Endothelial cell of umbilical vein (primary cell): ENCODE data around the gene GXYLT2. TPM values are rescaled to one million over a fixed set of nuclear protein-coding genes. Genes with fewer than 3 reads are reported as not detected.

Source experiments
- BruUV-seq: library from RNA; stranded (reverse); fragments of 400-500 nt; replicated peaks from 2 replicates; lab custom pipeline; 2021; lab: Mats Ljungman, UMichigan
- CTCF ChIA-PET: fragments of 300-600, 350-600 bp; sonication (Branson Sonifier 250); formaldehyde crosslinking; loops from one replicate; lab custom pipeline; 2021; ENCODE audit warnings: antibody characterized with exemption, inconsistent platforms; lab: Charles Lee
- POLR2A ChIA-PET: fragments of 300-600, 350-600 bp; sonication (Branson Sonifier 250); formaldehyde crosslinking; loops from one replicate; lab custom pipeline; 2021; ENCODE audit warnings: antibody characterized with exemption, inconsistent platforms; lab: Charles Lee
- DNase-seq: peaks from one replicate; pipeline ENCODE4 v3.0.0-alpha.2; 2011; ENCODE audit warnings: low read depth, low spot score
- FAIRE-seq: peaks from 2 replicates; lab custom pipeline; 2011; peaks lifted over from hg19 to GRCh38; lab: Jason Lieb, UNC
- H2AFZ ChIP-seq: 2 replicates; pipeline ENCODE4 v1.6.0; 2012; ENCODE audit warnings: low read depth, low read length, control low read depth, inconsistent platforms
- H3K27ac ChIP-seq: 2 replicates; pipeline ENCODE4 v1.5.1; 2011; ENCODE audit warnings: low read depth, mild to moderate bottlenecking, control low read depth, low read length, moderate library complexity; ENCODE audit not compliant: insufficient read depth
- H3K27me3 ChIP-seq, 2 experiments: 2 replicates each; pipeline versions ENCODE4 v1.6.0 to v1.6.1; 2011; ENCODE audit warnings: low read length in 2 of 2, mixed read lengths in 1 of 2; ENCODE audit not compliant: control insufficient read depth in 2 of 2, insufficient read depth in 2 of 2
- H3K36me3 ChIP-seq, 2 experiments: 2 replicates in 1 of 2; 3 replicates in 1 of 2; pipeline ENCODE4 v1.5.1; 2011; ENCODE audit warnings: low read length in 2 of 2, mild to moderate bottlenecking in 1 of 2, moderate library complexity in 1 of 2; ENCODE audit not compliant: control insufficient read depth in 2 of 2, insufficient read depth in 2 of 2; ENCODE audit errors: extremely low read depth in 1 of 2
- H3K4me1 ChIP-seq: 3 replicates; pipeline ENCODE4 v1.5.1; 2011; ENCODE audit warnings: mild to moderate bottlenecking, low read length; ENCODE audit not compliant: control insufficient read depth, insufficient read depth; ENCODE audit errors: extremely low read depth
- H3K4me2 ChIP-seq: 2 replicates; pipeline ENCODE4 v1.6.1; 2011; ENCODE audit warnings: low read length, control low read depth, mixed read lengths; ENCODE audit not compliant: insufficient read depth
- H3K4me3 ChIP-seq, 3 experiments: fragments of 200-600 bp in 1 of 3; sonication (generic), shearing (Covaris generic) in 1 of 3; replicated peaks in 1 of 3; 2 replicates each; pipeline ENCODE4 v1.5.1; 2011 to 2016; ENCODE audit warnings: control low read depth in 3 of 3, low read length in 3 of 3, mild to moderate bottlenecking in 2 of 3, inconsistent platforms in 1 of 3, low read depth in 1 of 3, moderate library complexity in 1 of 3; ENCODE audit not compliant: insufficient read depth in 1 of 3
- H3K79me2 ChIP-seq: 2 replicates; pipeline ENCODE4 v1.6.0; 2012; ENCODE audit warnings: low read length, inconsistent platforms; ENCODE audit not compliant: control insufficient read depth, insufficient read depth
- H3K9ac ChIP-seq: replicated peaks from 2 replicates; pipeline ENCODE3; 2011; ENCODE audit warnings: low read length, control low read depth; ENCODE audit not compliant: insufficient read depth; ENCODE audit errors: extremely low read depth
- H3K9me1 ChIP-seq: replicated peaks from 3 replicates; pipeline ENCODE4 v1.6.0; 2011; ENCODE audit warnings: mild to moderate bottlenecking, low read length; ENCODE audit not compliant: control insufficient read depth, insufficient read depth; ENCODE audit errors: extremely low read depth
- H3K9me3 ChIP-seq: replicated peaks from 2 replicates; pipeline ENCODE4 v1.5.1; 2012; ENCODE audit warnings: low read length, inconsistent platforms; ENCODE audit not compliant: control insufficient read depth, insufficient read depth
- H4K20me1 ChIP-seq: replicated peaks from 2 replicates; pipeline ENCODE3; 2011; ENCODE audit warnings: mild to moderate bottlenecking, low read length; ENCODE audit not compliant: control insufficient read depth, insufficient read depth; ENCODE audit errors: extremely low read depth
- EZH2 ChIP-seq: IDR thresholded peaks from 2 replicates; pipeline ENCODE4 v1.6.1; 2012; ENCODE audit warnings: borderline replicate concordance, low read depth, mild to moderate bottlenecking, moderate library complexity, low read length, inconsistent platforms; ENCODE audit not compliant: severe bottlenecking
- FOS ChIP-seq: IDR thresholded peaks from 2 replicates; pipeline ENCODE4 v1.6.1; 2011; ENCODE audit warnings: mild to moderate bottlenecking, low read length, moderate library complexity, borderline replicate concordance; ENCODE audit not compliant: insufficient read depth
- GATA2 ChIP-seq: IDR thresholded peaks from 2 replicates; pipeline ENCODE4 v1.7.0; 2011; ENCODE audit warnings: low read depth, mild to moderate bottlenecking, moderate library complexity, mixed read lengths, low read length; ENCODE audit not compliant: insufficient read length, insufficient read depth
- JUN ChIP-seq: IDR thresholded peaks from 2 replicates; pipeline ENCODE4 v1.6.1; 2011; ENCODE audit warnings: borderline replicate concordance, low read depth; ENCODE audit not compliant: insufficient read length, insufficient read depth
- MAX ChIP-seq: IDR thresholded peaks from 2 replicates; pipeline ENCODE4 v1.6.1; 2011; ENCODE audit not compliant: insufficient read depth, insufficient read length
- MYC ChIP-seq: IDR thresholded peaks from one replicate; pipeline ENCODE4 v1.6.1; 2011; ENCODE audit warnings: mild to moderate bottlenecking, low read depth, low read length
- POLR2A ChIP-seq: IDR thresholded peaks from 2 replicates; pipeline ENCODE4 v1.6.1; 2012; ENCODE audit warnings: low read depth, mild to moderate bottlenecking, control low read depth, low read length
- POLR2AphosphoS5 ChIP-seq: IDR thresholded peaks from 2 replicates; pipeline ENCODE4 v1.6.1; 2012; ENCODE audit warnings: low read depth, mild to moderate bottlenecking, control low read depth, low read length, moderate library complexity; ENCODE audit not compliant: insufficient read depth
- dilution Hi-C: fragments of 300-500 bp; cut with MboI; formaldehyde crosslinking; loops from one replicate; pipeline ENCODE4 v1.15.0; 2019; ENCODE audit warnings: low sequenced_read_pairs; ENCODE audit not compliant: extremely low pct_ligation_motif_present
- intact Hi-C: fragments of 100-400 bp; cut with micrococcal nuclease; formaldehyde crosslinking; loops from one replicate; pipeline ENCODE4 v1.10.0; 2022
- polyA plus RNA-seq, 4 experiments: library from polyadenylated mRNA; depleted of rRNA in 3 of 4; stranded (reverse) in 3 of 4; unstranded in 1 of 4; fragments of >200 nt; gene quantifications; 2 replicates each; pipeline versions ENCODE4 v1.2.1 to v1.2.3, GENCODE V29; 2011 to 2012; ENCODE audit warnings: missing spikeins in 1 of 4
- total RNA-seq: library from RNA; stranded (reverse); gene quantifications from 2 replicates; pipeline ENCODE4 v1.2.3, GENCODE V29; 2021
- TF ChIP-seq, protein P1 (sequence below), 2 donors: IDR thresholded peaks; 1 replicate in 1 of 2; 2 replicates in 1 of 2; pipeline ENCODE4 v1.5.1; 2011; ENCODE audit warnings: low read length in 2 of 2, mild to moderate bottlenecking in 2 of 2, moderate library complexity in 2 of 2, control low read depth in 1 of 2, inconsistent platforms in 1 of 2, low read depth in 1 of 2; ENCODE audit not compliant: insufficient read depth in 1 of 2; ENCODE audit errors: extremely low read depth in 1 of 2

The GXYLT2 gene
- total and polyA plus RNA-seq, 2 donors (not counting 3 experiments of a cell fraction or from before 2014, with no cell fraction given): 0.07 to 0.24 TPM

DNA sequence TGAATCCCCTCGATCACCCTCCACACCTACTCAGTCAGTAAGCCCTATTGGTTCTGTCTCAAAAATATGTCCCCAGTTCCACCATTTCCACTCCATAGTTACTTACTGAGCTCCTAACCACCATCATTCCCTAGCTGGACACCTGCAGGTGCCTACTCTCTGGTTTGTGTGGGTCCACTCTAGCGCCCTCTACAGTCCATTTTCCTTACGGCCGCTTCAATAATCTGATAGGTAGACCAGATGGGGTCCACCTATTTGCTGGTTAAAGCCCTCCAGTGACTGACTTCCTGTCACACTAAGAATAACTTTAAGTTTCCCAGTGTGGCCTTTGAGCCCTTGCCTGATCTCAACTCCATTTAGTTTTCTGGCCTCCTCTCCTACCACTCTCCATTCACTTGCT, 5.0 kb downstream of the GXYLT2 start:
- H3K79me2 ChIP-seq: no peaks in the 10 kb centered on the region

GRCh38 chr3:72894976-72895552, 7.2 kb downstream of the GXYLT2 start:
- DNase-seq: no peak
- no peak for FAIRE-seq
- Histone ChIP-seq H2AFZ (no peak overlapping the region), H3K4me2 (no peak overlapping the region), H3K27me3 (peaks cover 4 to 21% of the 10 kb centered on the region in 2 experiments), H3K4me3 (no peak overlapping the region), H4K20me1 (no peaks in the 10 kb centered on the region), H3K27ac (no peak overlapping the region), H3K4me1 (no peaks in the 10 kb centered on the region), H3K9ac (no peak overlapping the region), H3K79me2 (no peaks in the 10 kb centered on the region), H3K9me1 (no peaks in the 10 kb centered on the region), H3K9me3 (no peaks in the 10 kb centered on the region), H3K36me3 (no peaks in the 10 kb centered on the region)
- BruUV-seq: no TSS peak
- dilution Hi-C loops: no loop called here
- ChIA-PET CTCF (interaction anchor here (1.3 to 1.6 kb wide), 2 partner anchors 13 to 161 kb away, joined by 4 to 5 read pairs; no protein-coding TSS in a partner anchor), POLR2A (no interaction called here)
- intact Hi-C loops: no loop called here
- no peak for TF ChIP-seq EZH2
- TF ChIP-seq POLR2AphosphoS5: no peak
- TF ChIP-seq GATA2: no peak
- TF ChIP-seq JUN: no peak
- no peak for TF ChIP-seq POLR2A
- TF ChIP-seq FOS: no peak
- no peak for TF ChIP-seq MAX
- no peak for TF ChIP-seq MYC
- TF ChIP-seq, protein P1, sequence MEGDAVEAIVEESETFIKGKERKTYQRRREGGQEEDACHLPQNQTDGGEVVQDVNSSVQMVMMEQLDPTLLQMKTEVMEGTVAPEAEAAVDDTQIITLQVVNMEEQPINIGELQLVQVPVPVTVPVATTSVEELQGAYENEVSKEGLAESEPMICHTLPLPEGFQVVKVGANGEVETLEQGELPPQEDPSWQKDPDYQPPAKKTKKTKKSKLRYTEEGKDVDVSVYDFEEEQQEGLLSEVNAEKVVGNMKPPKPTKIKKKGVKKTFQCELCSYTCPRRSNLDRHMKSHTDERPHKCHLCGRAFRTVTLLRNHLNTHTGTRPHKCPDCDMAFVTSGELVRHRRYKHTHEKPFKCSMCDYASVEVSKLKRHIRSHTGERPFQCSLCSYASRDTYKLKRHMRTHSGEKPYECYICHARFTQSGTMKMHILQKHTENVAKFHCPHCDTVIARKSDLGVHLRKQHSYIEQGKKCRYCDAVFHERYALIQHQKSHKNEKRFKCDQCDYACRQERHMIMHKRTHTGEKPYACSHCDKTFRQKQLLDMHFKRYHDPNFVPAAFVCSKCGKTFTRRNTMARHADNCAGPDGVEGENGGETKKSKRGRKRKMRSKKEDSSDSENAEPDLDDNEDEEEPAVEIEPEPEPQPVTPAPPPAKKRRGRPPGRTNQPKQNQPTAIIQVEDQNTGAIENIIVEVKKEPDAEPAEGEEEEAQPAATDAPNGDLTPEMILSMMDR (IDR thresholded peaks at IDR 0.05; ENCODE audit: extremely low read depth in 1 of 2, insufficient read depth in 1 of 2, low read depth in 1 of 2, low read length in 2 of 2): no peak

More for the DNA sequence above, 5.0 kb downstream of the GXYLT2 start:
- ChIA-PET CTCF (interaction anchor here (1.4 kb wide), 1 partner anchor 42 kb away, joined by 5 read pairs; no protein-coding TSS in a partner anchor), POLR2A (no interaction called here)
- Histone ChIP-seq H4K20me1 (no peaks in the 10 kb centered on the region), H2AFZ (no peak overlapping the region), H3K9ac (no peak overlapping the region), H3K27ac (no peak overlapping the region), H3K4me2 (no peak overlapping the region), H3K4me1 (no peaks in the 10 kb centered on the region), H3K36me3 (no peaks in the 10 kb centered on the region), H3K9me3 (no peaks in the 10 kb centered on the region), H3K4me3 (no peak overlapping the region), H3K27me3 (peaks cover 17 to 33% of the 10 kb centered on the region in 2 experiments), H3K9me1 (no peaks in the 10 kb centered on the region)
- dilution Hi-C loops (no loop called here), intact Hi-C loops (no loop called here)
- DNase-seq: no peak
- FAIRE-seq: no peak
- no TSS peak for BruUV-seq
- TF ChIP-seq JUN (no peak), FOS (no peak), MYC (no peak), POLR2AphosphoS5 (no peak)
- TF ChIP-seq, protein P1 (IDR thresholded peaks at IDR 0.05; ENCODE audit: extremely low read depth in 1 of 2, insufficient read depth in 1 of 2, low read depth in 1 of 2, low read length in 2 of 2): peak in 1 of 2 donors; percentile 30
